Effector memory CD8-positive, alpha-beta T cell (primary cell): ENCODE results near the gene GPR62.

ENCODE experiments used
- ATAC-seq: fragments of 150-1000 bp; cut with Tn5 transposase; replicated peaks from 2 replicates; pipeline ENCODE4 v1.10.0; 2021; ENCODE audit warnings: mild to moderate bottlenecking, moderate library complexity
- DNase-seq, 3 experiments: peaks; one replicate each; pipeline ENCODE4 v3.0.0; 2021
- H3K27ac Mint-ChIP-seq, 2 donors: one replicate each; pipeline ENCODE4 v1.8.0; 2022; ENCODE audit warnings: mild to moderate bottlenecking in 2 of 2, mixed read lengths in 2 of 2, moderate library complexity in 2 of 2
- H3K27me3 Mint-ChIP-seq, 2 donors: one replicate each; pipeline ENCODE4 v1.8.0; 2022; ENCODE audit warnings: mixed read lengths in 2 of 2
- H3K36me3 Mint-ChIP-seq: one replicate; pipeline ENCODE4 v1.8.0; 2022; ENCODE audit warnings: mild to moderate bottlenecking, moderate library complexity, mixed read lengths; ENCODE audit not compliant: insufficient read depth
- H3K4me1 Mint-ChIP-seq, 2 donors: one replicate each; pipeline ENCODE4 v1.8.0; 2022; ENCODE audit warnings: low read depth in 2 of 2, mixed read lengths in 2 of 2
- H3K4me3 Mint-ChIP-seq, 2 donors: one replicate each; pipeline ENCODE4 v1.8.0; 2022; ENCODE audit warnings: mild to moderate bottlenecking in 2 of 2, mixed read lengths in 2 of 2, moderate library complexity in 2 of 2
- H3K9me3 Mint-ChIP-seq, 2 donors: one replicate each; pipeline ENCODE4 v1.8.0; 2022; ENCODE audit warnings: mixed read lengths in 2 of 2

Gene GPR62

DNA sequence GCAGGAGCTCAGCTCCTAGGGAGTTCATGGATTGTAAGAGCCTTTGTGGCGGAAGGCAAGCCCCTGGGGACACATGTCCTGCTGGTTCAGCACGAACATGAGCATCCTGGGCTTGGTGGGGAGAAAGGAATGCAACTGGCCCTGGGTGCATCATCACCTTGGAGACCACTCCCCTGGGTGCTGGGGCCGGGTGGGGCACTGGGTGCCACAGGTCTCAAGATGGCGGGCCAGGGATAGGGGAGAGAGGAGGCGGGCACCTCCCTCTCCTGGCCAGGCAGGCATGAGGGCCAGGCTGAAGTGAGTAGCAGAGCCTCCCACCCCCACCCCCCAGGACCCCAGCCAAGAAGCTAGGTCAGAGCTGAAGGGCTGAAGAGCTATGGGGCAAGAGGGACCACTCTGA lies 11.3 kb downstream of the GPR62 start:
- H3K4me3 Mint-ChIP-seq: peak overlapping the region; percentile 78 to 80
- H3K27ac Mint-ChIP-seq: peak overlapping the region; percentile 46 to 77
- ATAC-seq (no peak), DNase-seq (no peak)
- H3K36me3 Mint-ChIP-seq: peaks cover under 1% of the 10 kb centered on the region
- H3K9me3 Mint-ChIP-seq: no peaks in the 10 kb centered on the region
- peaks cover 0 to 14% of the 10 kb centered on the region in 2 donors for H3K27me3 Mint-ChIP-seq
- H3K4me1 Mint-ChIP-seq: peaks cover 20 to 34% of the 10 kb centered on the region in 2 donors

DNA sequence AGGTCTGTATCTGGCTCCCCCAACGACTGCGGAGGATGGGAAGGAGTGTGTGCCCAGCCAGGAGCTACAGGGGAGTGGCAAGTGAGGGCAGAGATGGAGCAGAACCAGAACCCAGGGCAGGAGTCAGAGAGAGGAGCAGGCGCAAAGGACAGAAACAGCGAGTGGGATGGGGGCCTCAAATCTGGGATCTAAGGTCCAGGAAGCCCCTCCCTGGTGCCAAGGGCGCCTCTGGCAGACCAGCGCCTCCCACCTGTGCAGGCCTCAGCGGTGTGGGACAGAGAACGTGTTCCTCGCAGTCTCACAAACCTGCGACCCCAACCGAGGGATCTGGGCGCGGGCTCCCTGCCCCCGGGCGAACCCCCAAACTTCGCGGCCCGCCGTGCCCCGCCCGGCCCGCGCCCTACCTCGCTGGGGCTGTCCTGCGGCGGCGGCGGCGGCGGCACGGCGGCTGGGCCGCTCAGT lies 11.8 kb downstream of the GPR62 start:
- ATAC-seq (peak; percentile 79), DNase-seq (peak in 1 of 3 experiments; percentile 17)
- Mint-ChIP-seq H3K4me3 (peak overlapping the region; percentile 78 to 80), H3K27ac (peak overlapping the region in 1 of 2 donors; percentile 46), H3K9me3 (no peaks in the 10 kb centered on the region), H3K36me3 (no peaks in the 10 kb centered on the region), H3K4me1 (peaks cover 20 to 34% of the 10 kb centered on the region in 2 donors), H3K27me3 (peaks cover 0 to 9% of the 10 kb centered on the region in 2 donors)

DNA sequence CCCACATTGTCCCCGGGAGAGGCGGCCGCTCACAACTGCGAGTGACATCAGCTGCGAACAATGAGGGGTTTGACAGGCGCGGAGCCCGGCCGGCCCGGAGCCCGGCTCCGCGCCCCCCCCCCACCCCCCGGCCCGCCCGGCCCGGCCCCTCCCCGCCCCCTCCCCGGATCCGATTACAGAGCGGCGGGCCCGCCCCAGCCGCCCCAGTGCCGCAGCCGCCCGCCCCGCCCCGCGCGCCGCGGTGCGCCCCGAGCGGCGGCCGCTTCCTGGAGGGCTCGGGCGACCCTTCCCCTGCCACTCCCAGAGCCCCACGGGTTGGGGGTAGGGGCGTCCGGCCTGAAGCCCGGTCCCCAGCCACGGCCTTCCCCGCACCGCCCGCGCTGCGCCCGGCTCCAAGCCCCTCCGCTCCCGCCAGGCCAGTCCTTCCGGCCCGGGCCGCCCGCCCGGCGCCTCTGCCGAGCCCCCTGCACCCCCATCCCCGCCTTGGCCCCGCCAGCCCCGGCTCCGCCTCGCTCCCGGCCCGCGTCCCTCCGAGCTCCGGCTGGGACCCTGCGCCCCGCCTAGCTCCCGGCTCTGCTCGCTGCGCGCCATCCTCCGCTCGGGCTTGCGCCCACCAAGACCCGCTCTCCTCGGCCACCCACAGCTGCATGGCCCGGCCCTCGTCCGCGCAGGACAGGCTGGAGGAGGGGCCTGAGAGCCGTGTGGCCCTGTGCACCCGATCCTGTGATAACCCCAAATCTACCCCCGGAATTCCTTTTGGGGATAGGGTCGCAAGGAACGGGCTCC lies 12.4 kb downstream of the GPR62 start, which contains the start of gene PCBP4:
Gene PCBP4, minus strand, starts transcription at position 71 of the 786 bp plus-strand sequence. CDS start 6,214 bp downstream, outside the sequence.
- no peaks in the 10 kb centered on the region for H3K9me3 Mint-ChIP-seq
- H3K4me1 Mint-ChIP-seq: peaks cover 20 to 34% of the 10 kb centered on the region in 2 donors
- peaks cover 0 to 8% of the 10 kb centered on the region in 2 donors for H3K27me3 Mint-ChIP-seq
- ATAC-seq (peak; percentile 73), DNase-seq (no peak)
- peak within 1 kb of the TSS; percentile 62 to 91 for H3K27ac Mint-ChIP-seq
- H3K36me3 Mint-ChIP-seq: no peaks in the 10 kb centered on the region
- H3K4me3 Mint-ChIP-seq: peak within 1 kb of the TSS; percentile 89 to 90

GRCh38 chr3:51968170-51968775 lies 13.1 kb downstream of the GPR62 start:
- Mint-ChIP-seq H3K27me3 (peaks cover 0 to 8% of the 10 kb centered on the region in 2 donors), H3K36me3 (no peaks in the 10 kb centered on the region), H3K4me1 (peaks cover 20 to 32% of the 10 kb centered on the region in 2 donors), H3K4me3 (peak overlapping the region; percentile 89 to 90), H3K9me3 (no peaks in the 10 kb centered on the region), H3K27ac (peak overlapping the region; percentile 62 to 91)
- ATAC-seq (no peak), DNase-seq (no peak)

DNA sequence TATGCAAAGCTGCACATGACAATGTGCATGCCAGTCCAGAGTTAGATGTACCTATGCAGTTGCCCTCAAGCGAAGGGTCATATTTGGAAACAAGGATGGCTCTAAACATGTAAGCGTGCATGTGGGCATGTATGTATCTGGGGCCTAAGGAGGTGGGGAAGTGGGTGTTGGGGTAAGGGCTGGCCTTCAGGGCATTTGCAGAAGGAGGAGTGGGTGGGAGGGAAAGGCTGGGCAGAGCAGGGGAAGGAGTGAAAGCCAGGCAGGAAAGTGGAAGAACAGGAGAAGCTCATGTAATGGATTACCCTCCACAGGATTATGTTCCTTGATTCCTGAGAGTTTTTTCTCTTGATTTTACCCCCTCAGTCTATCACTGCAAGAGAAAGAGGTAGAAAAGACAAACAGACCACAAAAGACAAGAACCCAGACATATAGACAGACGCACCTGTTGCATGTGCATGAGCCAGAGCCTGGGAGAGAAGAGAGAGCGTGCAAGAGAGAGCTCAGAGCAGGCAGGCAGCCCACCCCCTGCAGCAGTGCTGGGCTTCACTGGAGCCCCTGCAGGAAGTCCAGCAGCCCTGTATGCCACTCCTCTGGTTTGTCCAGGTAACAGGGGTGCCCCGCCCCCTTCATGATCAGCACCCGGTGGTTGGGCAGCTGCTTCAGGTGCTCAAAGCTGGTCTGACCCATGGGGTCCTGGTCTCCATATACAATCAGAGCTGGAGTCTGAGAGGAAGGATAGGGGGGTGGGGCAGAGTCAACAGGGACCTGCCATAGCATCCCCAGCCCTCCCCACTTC lies 13.9 kb downstream of the GPR62 start:
- ATAC-seq: no peak
- H3K4me3 Mint-ChIP-seq: peak overlapping the region; percentile 20 to 90

GRCh38 chr3:51969841-51970240 lies 14.7 kb downstream of the GPR62 start:
- no peaks in the 10 kb centered on the region for H3K9me3 Mint-ChIP-seq
- peaks cover 0 to 3% of the 10 kb centered on the region in 2 donors for H3K27me3 Mint-ChIP-seq
- DNase-seq: no peak
- no peak overlapping the region for H3K27ac Mint-ChIP-seq
- H3K4me3 Mint-ChIP-seq: no peak overlapping the region
- H3K4me1 Mint-ChIP-seq: peaks cover 28 to 36% of the 10 kb centered on the region in 2 donors
- H3K36me3 Mint-ChIP-seq: peaks cover 10% of the 10 kb centered on the region
- no peak for ATAC-seq

More for the DNA sequence above, 13.9 kb downstream of the GPR62 start:
- peak overlapping the region in 1 of 2 donors; percentile 91 for H3K27ac Mint-ChIP-seq
- no peak for DNase-seq
- peaks cover 24 to 38% of the 10 kb centered on the region in 2 donors for H3K4me1 Mint-ChIP-seq
- peaks cover 7% of the 10 kb centered on the region for H3K36me3 Mint-ChIP-seq
- H3K9me3 Mint-ChIP-seq: no peaks in the 10 kb centered on the region
- peaks cover 0 to 8% of the 10 kb centered on the region in 2 donors for H3K27me3 Mint-ChIP-seq

- Mint-ChIP-seq H3K27me3 (no peaks in the 10 kb centered on the region), H3K4me3 (no peak overlapping the region), H3K4me1 (peaks cover 28 to 37% of the 10 kb centered on the region in 2 donors), H3K27ac (peak overlapping the region in 1 of 2 donors; percentile 20), H3K36me3 (peaks cover 10% of the 10 kb centered on the region), H3K9me3 (no peaks in the 10 kb centered on the region)
- ATAC-seq (no peak), DNase-seq (no peak)
Observed at GRCh38 chr3:51970606-51971300, 15.6 kb downstream of the GPR62 start.

DNA sequence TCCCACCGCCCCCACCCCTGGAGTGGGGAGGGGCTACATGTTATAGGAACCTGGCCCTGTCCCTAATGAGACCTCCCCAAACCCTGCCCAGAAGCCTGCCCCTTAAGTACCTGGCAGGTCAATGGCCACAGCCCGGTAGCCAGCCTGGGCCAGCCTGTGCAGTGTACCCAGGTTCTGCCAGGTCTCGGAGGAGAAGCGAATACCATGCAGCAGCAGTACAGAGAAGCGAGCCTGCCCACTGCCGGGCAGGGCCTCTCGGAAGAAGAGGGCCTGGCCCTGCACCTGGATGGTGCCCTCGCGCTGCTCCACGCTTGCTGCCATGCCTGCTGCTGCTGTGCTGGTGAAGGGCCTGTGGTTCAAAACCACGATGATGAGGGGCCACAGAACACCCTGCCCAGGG lies 16.2 kb downstream of the GPR62 start:
- no peaks in the 10 kb centered on the region for H3K9me3 Mint-ChIP-seq
- no peak for DNase-seq
- no peak overlapping the region for H3K4me3 Mint-ChIP-seq
- H3K27me3 Mint-ChIP-seq: no peaks in the 10 kb centered on the region
- peaks cover 10% of the 10 kb centered on the region for H3K36me3 Mint-ChIP-seq
- H3K4me1 Mint-ChIP-seq: peaks cover 24 to 33% of the 10 kb centered on the region in 2 donors
- H3K27ac Mint-ChIP-seq: no peak overlapping the region
- ATAC-seq: no peak

GRCh38 chr3:51974277-51974962 lies 19.2 kb downstream of the GPR62 start:
- H3K4me1 Mint-ChIP-seq: peaks cover 28 to 29% of the 10 kb centered on the region in 2 donors
- no peaks in the 10 kb centered on the region for H3K9me3 Mint-ChIP-seq
- peaks cover 10% of the 10 kb centered on the region for H3K36me3 Mint-ChIP-seq
- H3K27ac Mint-ChIP-seq: peak overlapping the region; percentile 94
- no peaks in the 10 kb centered on the region for H3K27me3 Mint-ChIP-seq
- H3K4me3 Mint-ChIP-seq: peak overlapping the region; percentile 88 to 95
- peak; percentile 7 for ATAC-seq
- no peak for DNase-seq

DNA sequence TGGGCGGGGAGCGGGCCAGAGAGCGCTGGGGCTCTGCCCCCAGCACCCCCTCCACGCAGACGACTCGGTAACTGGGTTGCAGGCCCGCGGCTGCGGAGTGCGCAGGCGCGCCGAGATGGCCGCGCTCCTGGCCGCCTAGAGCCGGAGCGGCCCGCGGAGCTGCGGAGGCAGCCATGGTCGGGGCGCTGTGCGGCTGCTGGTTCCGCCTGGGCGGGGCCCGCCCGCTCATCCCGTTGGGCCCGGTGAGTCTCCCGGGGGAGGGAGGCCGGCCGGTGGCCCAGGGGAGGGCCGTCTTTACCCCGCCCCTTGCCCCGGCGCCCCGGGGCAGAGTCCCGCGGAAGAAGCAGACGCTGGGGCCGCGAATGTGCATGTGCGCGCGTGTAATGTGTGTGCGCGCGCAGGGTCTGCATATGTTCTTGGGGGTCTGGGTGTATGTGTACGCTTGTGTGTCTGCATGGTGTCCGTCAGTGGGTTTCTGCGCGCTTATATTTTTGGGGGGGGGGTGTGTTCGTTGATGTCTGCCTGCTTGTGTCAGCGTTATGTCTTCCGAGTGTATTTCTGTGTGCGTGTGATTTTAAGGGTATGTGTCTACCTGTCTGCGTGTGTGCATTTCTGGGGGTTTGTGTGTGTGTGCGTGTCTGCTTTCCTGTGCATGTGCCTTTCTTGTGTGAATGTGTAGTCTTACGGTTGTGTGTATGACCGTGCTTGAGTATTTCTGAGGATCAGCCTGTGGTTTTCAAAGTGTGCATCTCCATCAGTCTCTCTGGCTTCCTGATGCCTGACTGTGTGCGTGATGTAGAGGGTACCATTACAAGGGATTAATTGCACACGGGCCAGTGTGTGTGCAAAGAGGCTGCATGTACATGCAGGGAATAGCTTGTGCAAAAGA lies 20.0 kb downstream of the GPR62 start, which contains the start of gene ABHD14A:
Gene ABHD14A, plus strand, starts transcription at position 102 of the 889 bp plus-strand sequence. Its CDS starts 72 bp downstream, at position 174.
- Mint-ChIP-seq H3K4me3 (peak within 1 kb of the TSS; percentile 88 to 95), H3K4me1 (peaks cover 28 to 29% of the 10 kb centered on the region in 2 donors), H3K27me3 (no peaks in the 10 kb centered on the region), H3K27ac (peak within 1 kb of the TSS; percentile 94), H3K36me3 (peaks cover 11% of the 10 kb centered on the region), H3K9me3 (no peaks in the 10 kb centered on the region)
- ATAC-seq: peak; percentile 75
- DNase-seq: peak; percentile 58 to 72 (median 65)

DNA sequence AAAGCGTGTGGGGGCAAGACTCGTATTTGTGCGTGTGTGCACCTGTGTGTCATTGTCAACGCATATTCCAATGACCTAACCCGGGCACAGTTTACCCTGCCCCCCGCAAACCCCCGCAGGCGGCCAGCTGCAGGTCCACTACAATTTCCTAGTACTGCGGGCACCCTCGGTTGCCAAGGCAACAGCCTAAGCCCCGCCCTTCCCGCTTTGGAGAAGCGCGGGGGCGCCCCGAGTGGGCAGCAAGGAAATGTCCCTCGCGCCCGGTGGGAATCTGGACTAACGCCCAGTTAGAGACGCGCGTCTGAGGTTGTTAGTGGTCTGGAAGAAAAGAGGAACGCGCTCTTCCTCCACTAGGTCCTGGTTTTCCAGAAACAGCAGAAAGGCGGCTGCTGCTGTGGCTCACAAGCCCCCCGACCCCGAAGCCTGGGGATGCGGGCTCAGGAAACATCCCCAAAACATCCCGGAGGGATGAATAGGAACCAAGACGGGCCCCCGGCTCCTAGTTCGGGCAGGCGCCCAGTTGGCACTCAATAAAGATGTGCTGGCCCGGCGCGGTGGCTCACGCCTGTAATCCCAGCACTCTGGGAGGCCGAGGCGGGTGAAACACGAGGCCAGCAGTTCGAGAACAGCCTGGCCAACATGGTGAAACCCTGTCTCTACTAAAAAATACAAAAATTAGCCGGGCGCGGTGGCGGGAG lies 20.8 kb downstream of the GPR62 start:
- no peak for DNase-seq
- Mint-ChIP-seq H3K4me1 (peaks cover 31% of the 10 kb centered on the region in 2 donors), H3K4me3 (peak overlapping the region; percentile 88 to 95), H3K9me3 (no peaks in the 10 kb centered on the region), H3K36me3 (peaks cover 12% of the 10 kb centered on the region), H3K27me3 (no peaks in the 10 kb centered on the region), H3K27ac (peak overlapping the region; percentile 87 to 94)
- no peak for ATAC-seq
